Stomach (tissue), 19 donors: ENCODE measurements around the gene LRRC31. TPM values are rescaled to one million over a fixed set of nuclear protein-coding genes. Genes with fewer than 3 reads are reported as not detected.

ENCODE experiments used
- DNase-seq, 2 donors: peaks; one replicate each; pipeline versions ENCODE4 v3.0.0 to v3.0.0-alpha.2; 2013 to 2019
- H3K27ac ChIP-seq, 5 donors: fragments of 200-600 bp in 4 of 5; sonication (generic) in 4 of 5; one replicate each; pipeline ENCODE4 v1.5.1; 2013 to 2019; ENCODE audit warnings: mild to moderate bottlenecking in 1 of 5, moderate library complexity in 1 of 5
- H3K27me3 ChIP-seq, 3 donors: fragments of 200-600 bp; sonication (generic); one replicate each; pipeline ENCODE4 v1.5.1; 2017 to 2019; ENCODE audit warnings: mixed run types in 1 of 3
- H3K36me3 ChIP-seq, 4 donors: fragments of 200-600 bp; sonication (generic); 1 replicate in 3 of 4; 2 replicates in 1 of 4; pipeline ENCODE4 v1.5.1; 2016 to 2019
- H3K4me1 ChIP-seq, 4 donors: fragments of 200-600 bp; sonication (generic); one replicate each; pipeline ENCODE4 v1.5.1; 2016 to 2019
- H3K4me3 ChIP-seq, 4 donors: fragments of 200-600 bp; sonication (generic) in 3 of 4; one replicate each; pipeline ENCODE4 v1.5.1; 2016 to 2019; ENCODE audit warnings: mild to moderate bottlenecking in 1 of 4
- H3K9me3 ChIP-seq, 4 donors: fragments of 200-600 bp; sonication (generic); one replicate each; pipeline ENCODE4 v1.5.1; 2016 to 2019
- CTCF ChIP-seq, 7 experiments: fragments of 450-650 bp in 4 of 7; fragments of 200-600 bp in 3 of 7; sonication (generic) in 3 of 7; IDR thresholded peaks; one replicate each; pipeline ENCODE4 v1.5.1; 2016 to 2019; ENCODE audit warnings: antibody characterized with exemption in 7 of 7, control low read depth in 2 of 7, mild to moderate bottlenecking in 1 of 7
- EP300 ChIP-seq: sonication (generic); formaldehyde crosslinking; IDR thresholded peaks from one replicate; pipeline ENCODE4 v1.6.1; 2017; ENCODE audit warnings: antibody characterized with exemption
- POLR2A ChIP-seq, 4 donors: fragments of 450-650 bp; IDR thresholded peaks; one replicate each; pipeline ENCODE4 v1.6.1; 2016; ENCODE audit warnings: antibody characterized with exemption in 4 of 4, control low read depth in 2 of 4, mild to moderate bottlenecking in 1 of 4, moderate library complexity in 1 of 4
- POLR2AphosphoS5 ChIP-seq, 3 donors: sonication (generic); formaldehyde crosslinking; IDR thresholded peaks; one replicate each; pipeline ENCODE4 v1.6.1; 2016; ENCODE audit warnings: antibody characterized with exemption in 3 of 3
- WGBS, 5 donors: extraction: QIAGEN DNeasy Blood & Tissue Kit in 3 of 5; methylation state at CpG; one replicate each; pipeline versions ENCODE4 v1.1.5 to v1.1.7; 2013 to 2018; 5-methylcytosine and 5-hydroxymethylcytosine counted together
- intact Hi-C: fragments of 100-400 bp; cut with DNase I; formaldehyde crosslinking; loops from one replicate; pipeline ENCODE4 v1.15.1; 2023; ENCODE audit warnings: low total_unique reads
- long read RNA-seq, 10 donors: transcript quantifications; one replicate each; lab custom pipeline, GENCODE V29; 2026
- polyA plus RNA-seq, 3 donors: library from polyadenylated mRNA; stranded (reverse); fragments of 200-250 nt; gene quantifications; one replicate each; pipeline ENCODE4 v1.2.3, GENCODE V29; 2013
- total RNA-seq, 5 donors: library from RNA; depleted of rRNA; stranded (reverse); fragments of >200 nt; gene quantifications; one replicate each; pipeline versions ENCODE4 v1.1.0 to v1.2.3, GENCODE V29; 2014 to 2016
- donor health status: healthy with polysubstance abuse.
- donor health status: Bipolar disorder and iron deficiency.
- donor health status: healthy.

LRRC31 gene
- 10 to 100 TPM in 3 of 5 donors, 1 to 10 TPM in 2; 1.8 to 35.3 (median 15.2) TPM for total RNA-seq
- polyA plus RNA-seq: 10 to 100 TPM in 1 of 3 donors, 1 to 10 TPM in 2; 2.6 to 14.2 (median 4.0) TPM
- long read RNA-seq, donor 1: 0 reads
- long read RNA-seq, donor 2: 0 reads
- long read RNA-seq, donor 3, partial matches to known transcripts: 0 of 1 reads
- long read RNA-seq, donor 3, other reads (novel, unspliced or antisense): 0 of 1 reads
- long read RNA-seq, donor 4: 0 reads
- long read RNA-seq, donor 5, partial matches to known transcripts: 0 of 3 reads
- long read RNA-seq, donor 5, other reads (novel, unspliced or antisense): 0 of 3 reads
- long read RNA-seq, donor 6: 0 reads
- long read RNA-seq, donor 7, partial matches to known transcripts: 478 of 478 reads
- long read RNA-seq, donor 7, other reads (novel, unspliced or antisense): 0 of 478 reads
- long read RNA-seq, donor 8, transcript LRRC31-202 (9 exons, 2,520 nt): major isoform, 5 of 5 reads
- long read RNA-seq, donor 8, partial matches to known transcripts: 0 of 5 reads
- long read RNA-seq, donor 8, other reads (novel, unspliced or antisense): 0 of 5 reads
- long read RNA-seq, donor 9: 0 reads
- long read RNA-seq, donor 10: 0 reads

GRCh38 chr3:169869484-169870220, at the start of gene LRRC31:
LRRC31 (minus strand) TSS chr3:169869935; CDS start chr3:169869807, 128 bp downstream.
- peak in 1 of 2 donors; percentile 58 for DNase-seq
- WGBS, 5 donors: 31 to 50% (median 42%) methylated on average over 2 of the region's 2 CpGs
- peaks cover 0 to 25% (median 12%) of the 10 kb centered on the region in 4 donors for H3K4me1 ChIP-seq
- intact Hi-C loops: no loop called here
- no peaks in the 10 kb centered on the region for H3K36me3 ChIP-seq
- peak within 1 kb of the TSS; percentile 7 to 38 (median 18) for H3K4me3 ChIP-seq
- H3K9me3 ChIP-seq: no peaks in the 10 kb centered on the region
- TF ChIP-seq CTCF (IDR thresholded peaks at IDR 0.05): no peak
- no peak for TF ChIP-seq POLR2A (IDR thresholded peaks at IDR 0.05)
- TF ChIP-seq POLR2AphosphoS5 (IDR thresholded peaks at IDR 0.05): peak in 1 of 3 donors; percentile 4
- peak within 1 kb of the TSS; percentile 72 to 87 (median 80) for H3K27ac ChIP-seq
- H3K27me3 ChIP-seq: no peaks in the 10 kb centered on the region

GRCh38 chr3:169914321-169914720, 44.6 kb upstream of the LRRC31 start:
- no peak overlapping the region for H3K27ac ChIP-seq
- WGBS, 5 donors: 12 to 45% (median 33%) methylated on average over 2 of the region's 2 CpGs
- intact Hi-C loops: no loop called here
- no peaks in the 10 kb centered on the region for H3K9me3 ChIP-seq
- no peaks in the 10 kb centered on the region for H3K27me3 ChIP-seq
- TF ChIP-seq CTCF (IDR thresholded peaks at IDR 0.05): no peak
- TF ChIP-seq POLR2A (IDR thresholded peaks at IDR 0.05): no peak
- TF ChIP-seq EP300: no peak
- TF ChIP-seq POLR2AphosphoS5 (IDR thresholded peaks at IDR 0.05): no peak
- DNase-seq: no peak
- no peaks in the 10 kb centered on the region for H3K36me3 ChIP-seq
- H3K4me3 ChIP-seq: no peak overlapping the region
- H3K4me1 ChIP-seq: peaks cover 0 to 4% (median 0%) of the 10 kb centered on the region in 4 donors

GRCh38 chr3:169913323-169913722, 43.6 kb upstream of the LRRC31 start:
- no peaks in the 10 kb centered on the region for H3K27me3 ChIP-seq
- 58 to 73% (median 61%) methylated on average over 3 of the region's 3 CpGs for WGBS, 5 donors
- DNase-seq: no peak
- intact Hi-C loops: no loop called here
- H3K27ac ChIP-seq: no peak overlapping the region
- TF ChIP-seq CTCF (IDR thresholded peaks at IDR 0.05): no peak
- no peak for TF ChIP-seq EP300
- TF ChIP-seq POLR2AphosphoS5 (IDR thresholded peaks at IDR 0.05): no peak
- TF ChIP-seq POLR2A (IDR thresholded peaks at IDR 0.05): no peak
- no peaks in the 10 kb centered on the region for H3K9me3 ChIP-seq
- no peak overlapping the region for H3K4me3 ChIP-seq
- peaks cover 0 to 4% (median 0%) of the 10 kb centered on the region in 4 donors for H3K4me1 ChIP-seq
- H3K36me3 ChIP-seq: no peaks in the 10 kb centered on the region

GRCh38 chr3:169911272-169911671, 41.5 kb upstream of the LRRC31 start, which contains the start of gene SAMD7:
SAMD7 (plus strand) TSS chr3:169911572; CDS start chr3:169919499, 7,927 bp downstream.
- Histone ChIP-seq H3K36me3 (no peaks in the 10 kb centered on the region), H3K4me1 (peaks cover 0 to 8% (median 0%) of the 10 kb centered on the region in 4 donors), H3K4me3 (no peak within 1 kb of the TSS), H3K9me3 (no peaks in the 10 kb centered on the region), H3K27me3 (no peaks in the 10 kb centered on the region), H3K27ac (no peak within 1 kb of the TSS)
- TF ChIP-seq EP300 (no peak), CTCF (IDR thresholded peaks at IDR 0.05) (no peak), POLR2A (IDR thresholded peaks at IDR 0.05) (no peak), POLR2AphosphoS5 (IDR thresholded peaks at IDR 0.05) (no peak)
- intact Hi-C loops: no loop called here
- whole genome bisulfite sequencing, 5 donors: 94 to 100% (median 98%) methylated on average over 1 of the region's 1 CpG
- no peak for DNase-seq
